Peyer's patch (tissue), 4 donors: Measurements from ENCODE around the gene VGLL4.

Experiments
- CTCF ChIP-seq, 6 experiments: fragments of 450-650 bp in 4 of 6; fragments of 200-600 bp in 2 of 6; sonication (generic) in 1 of 6; IDR thresholded peaks; one replicate each; pipeline ENCODE4 v1.5.1; 2017 to 2019; ENCODE audit warnings: antibody characterized with exemption in 6 of 6, mild to moderate bottlenecking in 3 of 6, moderate library complexity in 1 of 6
- POLR2A ChIP-seq, 2 donors: fragments of 450-650 bp; IDR thresholded peaks; one replicate each; pipeline ENCODE4 v1.5.1; 2017; ENCODE audit warnings: antibody characterized with exemption in 2 of 2, mild to moderate bottlenecking in 2 of 2, moderate library complexity in 2 of 2

DNA sequence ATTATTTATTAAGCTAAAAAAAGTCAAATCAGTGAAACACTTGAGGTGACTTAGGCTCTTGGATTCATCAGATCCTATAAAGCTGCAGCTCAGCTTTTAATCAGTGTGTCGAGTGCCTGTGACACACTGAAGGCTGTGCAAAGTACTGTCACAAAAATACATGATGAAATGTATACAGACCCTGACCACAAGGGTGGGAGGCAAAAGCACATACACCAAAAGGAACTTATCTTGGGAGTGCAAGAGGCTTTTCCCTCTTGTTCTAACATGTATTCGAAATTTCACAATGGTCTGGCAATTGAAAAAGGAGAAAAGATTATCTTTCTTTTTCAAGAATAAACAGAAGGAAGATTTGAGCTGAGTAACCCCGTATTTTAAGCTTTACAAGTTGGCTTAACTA lies 35.9 kb downstream of the VGLL4 start:
- no peak for TF ChIP-seq POLR2A (IDR thresholded peaks at IDR 0.05)
- no peak for TF ChIP-seq CTCF (IDR thresholded peaks at IDR 0.05)
